PFSK-1 (cell line): ENCODE measurements around the gene OMP.

Experiments used
- FOXP2 ChIP-seq: optimal IDR thresholded peaks from 2 replicates; pipeline ENCODE3; 2011; ENCODE audit warnings: borderline replicate concordance, control low read depth, inconsistent platforms; ENCODE audit not compliant: insufficient read depth; ENCODE audit errors: extremely low read length, extremely low read depth
- POLR2AphosphoS5 ChIP-seq: IDR thresholded peaks from 2 replicates; pipeline ENCODE4 v1.6.1; 2012; ENCODE audit warnings: low read depth, mild to moderate bottlenecking, control low read depth, low read length, moderate library complexity
- SIN3A ChIP-seq: IDR thresholded peaks from 2 replicates; pipeline ENCODE4 v1.6.1; 2012; ENCODE audit warnings: mild to moderate bottlenecking, low read length, moderate library complexity, borderline replicate concordance; ENCODE audit not compliant: insufficient read depth
- TAF1 ChIP-seq: IDR thresholded peaks from 2 replicates; pipeline ENCODE4 v1.6.1; 2012; ENCODE audit warnings: low read length, control low read depth, borderline replicate concordance; ENCODE audit not compliant: insufficient read depth
- TF ChIP-seq, protein P1 (sequence below), 2 experiments: IDR thresholded peaks; 2 replicates each; pipeline versions ENCODE4 v1.6.1 to v1.8.0; 2011 to 2012; ENCODE audit warnings: low read depth in 2 of 2, low read length in 2 of 2, control low read depth in 1 of 2, inconsistent platforms in 1 of 2, mild to moderate bottlenecking in 1 of 2, moderate library complexity in 1 of 2; ENCODE audit not compliant: insufficient read depth in 1 of 2

OMP gene

DNA sequence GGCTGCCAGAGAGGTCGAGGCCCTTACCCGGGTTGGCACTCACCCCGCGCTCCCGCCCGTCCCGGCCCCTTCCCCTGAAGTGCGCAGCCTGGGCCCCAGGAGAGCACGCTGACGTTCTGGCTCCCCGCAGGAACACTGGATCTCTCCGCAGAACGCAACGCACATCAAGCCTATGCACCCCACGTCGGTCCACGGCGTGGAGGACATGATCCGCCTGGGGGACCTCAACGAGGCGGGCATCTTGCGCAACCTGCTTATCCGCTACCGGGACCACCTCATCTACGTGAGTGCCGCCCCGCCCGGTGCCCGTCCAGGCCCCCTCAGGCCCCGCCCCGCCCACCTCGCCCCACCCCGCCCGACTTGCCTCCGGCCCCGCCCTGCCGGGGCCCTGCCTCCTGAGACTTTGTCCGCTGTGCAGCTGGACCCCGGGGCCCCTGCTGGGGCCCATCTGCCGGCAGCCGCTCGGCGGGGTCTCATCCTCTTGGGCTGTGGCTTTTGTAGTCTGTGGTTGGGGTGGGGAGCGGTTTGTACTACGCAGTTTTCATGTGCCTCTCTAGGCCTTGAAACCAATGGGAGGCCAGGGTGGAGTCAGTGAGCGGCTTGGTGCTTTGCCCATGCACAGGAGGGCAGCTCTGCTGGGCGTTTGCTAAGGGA lies 45.2 kb downstream of the OMP start:
- TF ChIP-seq, protein P1, sequence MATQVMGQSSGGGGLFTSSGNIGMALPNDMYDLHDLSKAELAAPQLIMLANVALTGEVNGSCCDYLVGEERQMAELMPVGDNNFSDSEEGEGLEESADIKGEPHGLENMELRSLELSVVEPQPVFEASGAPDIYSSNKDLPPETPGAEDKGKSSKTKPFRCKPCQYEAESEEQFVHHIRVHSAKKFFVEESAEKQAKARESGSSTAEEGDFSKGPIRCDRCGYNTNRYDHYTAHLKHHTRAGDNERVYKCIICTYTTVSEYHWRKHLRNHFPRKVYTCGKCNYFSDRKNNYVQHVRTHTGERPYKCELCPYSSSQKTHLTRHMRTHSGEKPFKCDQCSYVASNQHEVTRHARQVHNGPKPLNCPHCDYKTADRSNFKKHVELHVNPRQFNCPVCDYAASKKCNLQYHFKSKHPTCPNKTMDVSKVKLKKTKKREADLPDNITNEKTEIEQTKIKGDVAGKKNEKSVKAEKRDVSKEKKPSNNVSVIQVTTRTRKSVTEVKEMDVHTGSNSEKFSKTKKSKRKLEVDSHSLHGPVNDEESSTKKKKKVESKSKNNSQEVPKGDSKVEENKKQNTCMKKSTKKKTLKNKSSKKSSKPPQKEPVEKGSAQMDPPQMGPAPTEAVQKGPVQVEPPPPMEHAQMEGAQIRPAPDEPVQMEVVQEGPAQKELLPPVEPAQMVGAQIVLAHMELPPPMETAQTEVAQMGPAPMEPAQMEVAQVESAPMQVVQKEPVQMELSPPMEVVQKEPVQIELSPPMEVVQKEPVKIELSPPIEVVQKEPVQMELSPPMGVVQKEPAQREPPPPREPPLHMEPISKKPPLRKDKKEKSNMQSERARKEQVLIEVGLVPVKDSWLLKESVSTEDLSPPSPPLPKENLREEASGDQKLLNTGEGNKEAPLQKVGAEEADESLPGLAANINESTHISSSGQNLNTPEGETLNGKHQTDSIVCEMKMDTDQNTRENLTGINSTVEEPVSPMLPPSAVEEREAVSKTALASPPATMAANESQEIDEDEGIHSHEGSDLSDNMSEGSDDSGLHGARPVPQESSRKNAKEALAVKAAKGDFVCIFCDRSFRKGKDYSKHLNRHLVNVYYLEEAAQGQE (IDR thresholded peaks at IDR 0.05; ENCODE audit: insufficient read depth in 1 of 2, low read depth in 2 of 2, low read length in 2 of 2), result no peak

- no peak for TF ChIP-seq SIN3A
- no peak for TF ChIP-seq FOXP2
- TF ChIP-seq, protein P1 (IDR thresholded peaks at IDR 0.05; ENCODE audit: insufficient read depth in 1 of 2, low read depth in 2 of 2, low read length in 2 of 2), result no peak
- TF ChIP-seq TAF1, result no peak
- no peak for TF ChIP-seq POLR2AphosphoS5
Observed at GRCh38 chr11:77148963-77149715, 46.5 kb downstream of the OMP start.

DNA sequence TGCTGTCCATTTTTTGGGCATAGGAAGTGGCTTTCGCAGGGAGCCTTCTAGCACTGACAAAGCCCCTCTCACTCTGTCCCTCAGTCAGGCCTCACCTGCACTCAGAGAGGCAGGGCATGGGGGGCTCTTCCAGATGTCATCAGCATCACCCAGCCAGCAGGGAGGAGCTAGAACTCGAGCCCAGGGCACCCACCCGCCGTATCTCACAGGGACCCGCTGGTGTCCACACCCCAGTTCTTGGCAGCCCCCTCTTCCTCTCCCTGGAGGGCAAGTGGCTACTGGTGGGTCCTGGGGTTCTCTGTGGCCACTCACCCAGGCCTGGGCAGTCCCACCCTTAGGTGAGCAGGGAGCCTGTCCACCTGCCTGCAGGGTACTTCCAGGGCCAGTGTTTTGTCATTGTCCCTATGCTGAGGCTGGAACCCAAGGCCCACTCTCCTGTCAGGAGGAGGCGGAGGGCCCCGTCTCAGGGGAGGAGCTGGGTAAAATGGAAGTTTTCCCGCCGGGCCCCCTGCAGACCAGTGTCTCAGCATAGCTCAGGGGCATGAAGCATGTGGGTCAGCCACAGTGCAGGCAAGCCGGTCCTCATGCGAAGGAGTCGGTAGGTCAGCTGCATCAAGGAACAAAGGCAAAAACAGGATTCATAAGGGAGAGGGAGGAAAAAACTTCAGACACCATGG lies 47.2 kb downstream of the OMP start:
- TF ChIP-seq, protein P1 (IDR thresholded peaks at IDR 0.05; ENCODE audit: insufficient read depth in 1 of 2, low read depth in 2 of 2, low read length in 2 of 2), result no peak

- TF ChIP-seq TAF1 (no peak), FOXP2 (no peak), SIN3A (no peak), POLR2AphosphoS5 (no peak)
- TF ChIP-seq, protein P1 (IDR thresholded peaks at IDR 0.05; ENCODE audit: insufficient read depth in 1 of 2, low read depth in 2 of 2, low read length in 2 of 2), result no peak
Observed at GRCh38 chr11:77150836-77151235, 48.2 kb downstream of the OMP start.
